H9 (cell line): Measurements from ENCODE around the gene SLC24A4. TPM values are rescaled to one million over a fixed set of nuclear protein-coding genes. Genes with fewer than 3 reads are reported as not detected.

Experiments used
- DNase-seq: peaks from one replicate; pipeline ENCODE4 v3.0.0-alpha.2; 2017
- H2AFZ ChIP-seq: one replicate; pipeline ENCODE4 v1.6.1; 2013; ENCODE audit warnings: mild to moderate bottlenecking, low read length, control low read depth, moderate library complexity
- H2AK5ac ChIP-seq: 2 replicates; pipeline ENCODE4 v1.6.1; 2013; ENCODE audit warnings: low read length, control low read depth, mixed read lengths; ENCODE audit not compliant: insufficient read length
- H2BK120ac ChIP-seq: one replicate; pipeline ENCODE4 v1.6.1; 2013; ENCODE audit warnings: low read depth, mild to moderate bottlenecking, low read length, control low read depth, inconsistent platforms; ENCODE audit not compliant: poor library complexity, severe bottlenecking
- H2BK12ac ChIP-seq: 2 replicates; pipeline ENCODE4 v1.6.1; 2013; ENCODE audit warnings: low read length, control low read depth, mixed read lengths, low read depth; ENCODE audit not compliant: insufficient read length
- H2BK15ac ChIP-seq: 2 replicates; pipeline ENCODE4 v1.6.1; 2013; ENCODE audit warnings: low read depth, low read length, control low read depth
- H2BK20ac ChIP-seq: one replicate; pipeline ENCODE4 v1.6.1; 2013; ENCODE audit warnings: low read depth, mild to moderate bottlenecking, low read length, control low read depth, inconsistent platforms; ENCODE audit not compliant: poor library complexity, severe bottlenecking
- H2BK5ac ChIP-seq: 2 replicates; pipeline ENCODE4 v1.6.1; 2013; ENCODE audit warnings: low read length, control low read depth, mixed read lengths; ENCODE audit not compliant: insufficient read length
- H3K14ac ChIP-seq: 2 replicates; pipeline ENCODE4 v1.6.1; 2013; ENCODE audit warnings: low read length, control low read depth; ENCODE audit not compliant: insufficient read depth
- H3K18ac ChIP-seq: 2 replicates; pipeline ENCODE4 v1.6.1; 2013; ENCODE audit warnings: low read depth, mild to moderate bottlenecking, mixed read lengths, low read length, control low read depth; ENCODE audit not compliant: insufficient read length
- H3K23ac ChIP-seq: 2 replicates; pipeline ENCODE4 v1.6.1; 2013; ENCODE audit warnings: low read length, control low read depth, mixed read lengths, low read depth; ENCODE audit not compliant: insufficient read length
- H3K23me2 ChIP-seq: 2 replicates; pipeline ENCODE4 v1.6.1; 2013; ENCODE audit warnings: low read depth, mild to moderate bottlenecking, mixed read lengths, low read length, control low read depth; ENCODE audit not compliant: insufficient read length, poor library complexity, severe bottlenecking
- H3K27ac ChIP-seq: 2 replicates; pipeline ENCODE4 v1.5.1; 2013; ENCODE audit warnings: low read length, control low read depth, mixed read lengths, low read depth; ENCODE audit not compliant: insufficient read length
- H3K27me3 ChIP-seq: 2 replicates; pipeline ENCODE4 v1.6.1; 2013; ENCODE audit warnings: low read length, control low read depth, inconsistent platforms; ENCODE audit not compliant: insufficient read depth
- H3K4ac ChIP-seq: 2 replicates; pipeline ENCODE4 v1.6.1; 2013; ENCODE audit warnings: low read depth, mild to moderate bottlenecking, control low read depth, inconsistent platforms, low read length, moderate library complexity
- H3K4me1 ChIP-seq: 2 replicates; pipeline ENCODE4 v1.6.1; 2013; ENCODE audit warnings: low read length, control low read depth, inconsistent platforms; ENCODE audit not compliant: insufficient read depth
- H3K4me2 ChIP-seq: 2 replicates; pipeline ENCODE4 v1.6.1; 2013; ENCODE audit warnings: low read length, control low read depth, mixed read lengths; ENCODE audit not compliant: insufficient read length, insufficient read depth
- H3K56ac ChIP-seq: 2 replicates; pipeline ENCODE4 v1.6.1; 2013; ENCODE audit warnings: low read depth, mild to moderate bottlenecking, mixed read lengths, low read length, control low read depth; ENCODE audit not compliant: insufficient read length
- H3K79me1 ChIP-seq: 2 replicates; pipeline ENCODE4 v1.6.1; 2013; ENCODE audit warnings: low read depth, mild to moderate bottlenecking, moderate library complexity, low read length, control low read depth, inconsistent platforms; ENCODE audit not compliant: insufficient read depth, poor library complexity, severe bottlenecking
- H3K79me2 ChIP-seq: 2 replicates; pipeline ENCODE4 v1.6.1; 2013; ENCODE audit warnings: low read length, control low read depth, inconsistent platforms; ENCODE audit not compliant: insufficient read depth
- H3K9ac ChIP-seq: 2 replicates; pipeline ENCODE4 v1.6.1; 2013; ENCODE audit warnings: low read length, control low read depth, mixed read lengths; ENCODE audit not compliant: insufficient read length; ENCODE audit errors: extremely low read depth
- H3K9me3 ChIP-seq: one replicate; pipeline ENCODE4 v1.6.1; 2013; ENCODE audit warnings: low read depth, low read length, inconsistent platforms; ENCODE audit not compliant: control insufficient read depth
- H3T11ph ChIP-seq: one replicate; pipeline ENCODE4 v1.6.1; 2013; ENCODE audit warnings: mild to moderate bottlenecking, low read length, control low read depth, inconsistent platforms
- H4K20me1 ChIP-seq: one replicate; pipeline ENCODE4 v1.6.1; 2013; ENCODE audit not compliant: control insufficient read depth, insufficient read length, insufficient read depth
- H4K5ac ChIP-seq: 2 replicates; pipeline ENCODE4 v1.6.1; 2013; ENCODE audit warnings: low read depth, mild to moderate bottlenecking, mixed read lengths, low read length, control low read depth; ENCODE audit not compliant: insufficient read length
- H4K8ac ChIP-seq: replicated peaks from 2 replicates; pipeline ENCODE4 v1.6.1; 2013; ENCODE audit warnings: low read length, control low read depth, mixed read lengths, low read depth; ENCODE audit not compliant: insufficient read length
- H4K91ac ChIP-seq: 2 replicates; pipeline ENCODE4 v1.6.1; 2013; ENCODE audit warnings: low read depth, mild to moderate bottlenecking, moderate library complexity, mixed read lengths, low read length, control low read depth; ENCODE audit not compliant: insufficient read length
- H3K27ac Mint-ChIP-seq, 3 experiments: 2 replicates in 2 of 3; 3 replicates in 1 of 3; pipeline ENCODE4 v1.8.0; 2020 to 2021; ENCODE audit warnings: mixed read lengths in 3 of 3, mild to moderate bottlenecking in 1 of 3, moderate library complexity in 1 of 3
- H3K27me3 Mint-ChIP-seq: 2 replicates; pipeline ENCODE4 v1.8.0; 2021; ENCODE audit warnings: low read depth, mild to moderate bottlenecking, moderate library complexity, mixed read lengths
- H3K36me3 Mint-ChIP-seq, 3 experiments: 2 replicates in 2 of 3; 3 replicates in 1 of 3; pipeline ENCODE4 v1.8.0; 2020 to 2021; ENCODE audit warnings: low read depth in 3 of 3, mixed read lengths in 3 of 3; ENCODE audit not compliant: insufficient read depth in 1 of 3
- H3K4me1 Mint-ChIP-seq, 2 experiments: 2 replicates each; pipeline ENCODE4 v1.8.0; 2020; ENCODE audit warnings: mixed read lengths in 2 of 2
- H3K4me3 Mint-ChIP-seq, 2 experiments: 2 replicates in 1 of 2; 3 replicates in 1 of 2; pipeline ENCODE4 v1.8.0; 2020 to 2021; ENCODE audit warnings: mild to moderate bottlenecking in 2 of 2, mixed read lengths in 2 of 2, moderate library complexity in 1 of 2
- H3K9me3 Mint-ChIP-seq, 2 experiments: 2 replicates in 1 of 2; 3 replicates in 1 of 2; pipeline ENCODE4 v1.8.0; 2020; ENCODE audit warnings: mild to moderate bottlenecking in 2 of 2, mixed read lengths in 2 of 2, moderate library complexity in 1 of 2
- CTCF ChIP-seq: fragments of 200-600 bp; sonication (generic); conservative IDR thresholded peaks from 3 replicates; pipeline ENCODE4 v1.8.0; 2021; ENCODE audit warnings: antibody characterized with exemption, mild to moderate bottlenecking
- WGBS: extraction: QIAGEN DNeasy Blood & Tissue Kit; methylation state at CpG from one replicate; pipeline ENCODE4 v1.1.7; 2013; ENCODE audit warnings: missing lambda C conversion rate, low lambda C conversion rate, mixed read lengths; ENCODE audit not compliant: insufficient read length; ENCODE audit errors: extremely low coverage; 5-methylcytosine and 5-hydroxymethylcytosine counted together
- total RNA-seq: library from RNA; stranded (reverse); gene quantifications from 2 replicates; pipeline ENCODE4 v1.2.1, GENCODE V29; 2021

The SLC24A4 gene
- total RNA-seq, 1 experiment from 2014 or later = 0.24 TPM

GRCh38 chr14:92372230-92372629, 49.3 kb downstream of the SLC24A4 start:
- Histone ChIP-seq H3K27ac (no peak overlapping the region), H4K20me1 (no peaks in the 10 kb centered on the region), H2BK15ac (no peak overlapping the region), H3K9me3 (no peaks in the 10 kb centered on the region), H4K8ac (no peak overlapping the region), H2BK120ac (no peak overlapping the region), H3K23me2 (no peaks in the 10 kb centered on the region), H2BK20ac (no peak overlapping the region), H2AK5ac (no peak overlapping the region), H2BK5ac (no peak overlapping the region), H2AFZ (no peak overlapping the region), H3K56ac (no peak overlapping the region), H3K27me3 (no peaks in the 10 kb centered on the region), H3K14ac (no peak overlapping the region; the same call in 1 of the 2 replicates), H3K4me2 (no peak overlapping the region), H2BK12ac (no peak overlapping the region), H3K4me1 (no peaks in the 10 kb centered on the region), H3K4ac (no peak overlapping the region), H3T11ph (no peak overlapping the region), H3K79me1 (no peaks in the 10 kb centered on the region), H3K9ac (no peak overlapping the region), H4K91ac (no peak overlapping the region), H3K79me2 (no peaks in the 10 kb centered on the region), H3K18ac (no peak overlapping the region), H4K5ac (no peak overlapping the region), H3K23ac (no peak overlapping the region)
- no CpG with 5 or more reads among the region's 2 CpGs for WGBS
- no peak overlapping the region for H3K27ac Mint-ChIP-seq
- no peak overlapping the region for H3K4me3 Mint-ChIP-seq
- H3K4me1 Mint-ChIP-seq = peaks cover 0 to 4% of the 10 kb centered on the region in 2 experiments; a peak in 1 of 4 replicates
- peaks cover 0 to 3% of the 10 kb centered on the region in 2 experiments; a peak in 3 of 5 replicates for H3K9me3 Mint-ChIP-seq
- no peaks in the 10 kb centered on the region; the same call in 1 of the 2 replicates for H3K27me3 Mint-ChIP-seq
- no peaks in the 10 kb centered on the region for H3K36me3 Mint-ChIP-seq
- DNase-seq = peak; percentile 13
- TF ChIP-seq CTCF = no peak
